ENCODE data around the gene WDR11.

The WDR11 gene

DNA sequence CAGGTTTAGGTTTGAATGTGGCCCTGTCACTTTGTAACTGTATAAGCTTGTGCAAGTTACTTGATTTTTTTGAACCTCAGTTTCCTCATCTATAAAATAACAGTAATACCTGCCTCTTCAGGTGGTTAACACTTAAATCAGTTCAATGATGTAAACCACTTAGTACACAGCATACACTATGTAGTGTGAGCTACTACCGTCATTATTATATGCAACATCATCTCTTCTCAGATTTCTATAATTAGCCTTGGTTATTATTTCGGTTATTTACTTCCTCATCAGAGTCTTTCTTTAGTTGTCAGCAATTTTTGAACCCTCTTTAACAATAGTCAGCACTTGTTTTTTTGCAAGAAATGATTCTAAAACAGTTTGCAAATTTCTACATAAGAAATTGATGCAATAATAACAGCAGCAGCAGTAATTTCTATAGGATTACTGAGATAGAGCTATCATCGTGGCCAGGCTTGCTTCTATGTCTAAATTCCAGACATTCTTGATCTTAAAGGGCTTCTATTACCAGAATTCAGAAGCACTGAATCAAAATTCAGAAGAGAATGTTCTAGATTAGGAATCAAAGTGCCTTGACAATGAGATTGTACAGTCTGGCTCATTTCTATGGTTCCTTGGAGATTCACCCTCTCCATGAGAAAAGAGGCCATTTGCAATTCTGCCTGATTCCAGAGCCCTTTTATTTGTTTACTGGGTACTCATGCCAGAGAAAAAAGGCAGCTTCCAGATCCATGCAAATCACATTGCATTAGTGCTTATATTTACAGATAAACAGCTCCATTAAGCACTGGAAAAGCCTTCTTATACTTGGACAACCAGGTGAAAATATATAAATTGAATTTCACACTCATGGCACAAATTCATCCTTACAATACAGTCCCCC lies 25.0 kb upstream of the WDR11 start:
- no peak for ATAC-seq (replicated peaks; ENCODE audit: extremely low read depth, poor library complexity, severe bottlenecking)
- H3K9me3 Mint-ChIP-seq = no peaks in the 10 kb centered on the region
- DNase-seq (ENCODE audit: low spot score in 2 of 2) = no peak
- H3K4me1 Mint-ChIP-seq = peaks cover 5% of the 10 kb centered on the region
- no peak overlapping the region for H3K27ac Mint-ChIP-seq (ENCODE audit: low read depth)
- no peaks in the 10 kb centered on the region for H3K36me3 Mint-ChIP-seq (ENCODE audit: insufficient read depth)
- peaks cover 57% of the 10 kb centered on the region for H3K27me3 Mint-ChIP-seq
- H3K4me3 Mint-ChIP-seq = no peak overlapping the region

DNA sequence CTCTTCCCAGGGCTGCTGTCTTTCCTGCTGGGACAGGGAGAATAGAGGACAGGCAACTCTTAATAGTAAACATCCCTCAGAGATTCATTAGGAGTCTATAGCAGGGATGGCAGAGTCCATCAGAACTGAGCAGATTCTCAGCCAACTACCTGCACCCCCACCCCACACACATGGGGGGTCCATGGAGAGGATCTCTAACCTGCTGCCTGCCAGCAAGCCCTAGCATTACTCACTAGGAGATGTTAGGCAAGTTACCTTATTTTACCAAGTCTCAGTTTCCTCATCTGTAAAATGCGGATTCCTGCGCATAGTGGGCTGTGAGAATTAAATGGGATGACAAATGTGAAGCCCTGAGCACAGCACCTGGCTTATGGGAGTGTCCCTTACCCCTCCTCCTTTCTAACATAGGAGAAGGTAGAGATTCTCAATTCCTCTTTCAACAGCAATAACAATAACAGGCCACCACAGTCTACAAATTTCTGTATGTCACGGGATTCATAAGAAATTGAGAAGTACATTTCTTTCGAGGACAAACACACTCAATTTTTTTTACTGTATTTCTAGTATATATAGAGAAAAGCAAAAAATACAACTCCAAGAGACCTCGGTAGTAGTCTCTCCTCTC lies 23.8 kb upstream of the WDR11 start:
- H3K4me1 Mint-ChIP-seq = peaks cover 5% of the 10 kb centered on the region
- H3K36me3 Mint-ChIP-seq (ENCODE audit: insufficient read depth) = no peaks in the 10 kb centered on the region
- no peaks in the 10 kb centered on the region for H3K9me3 Mint-ChIP-seq
- H3K27me3 Mint-ChIP-seq = peaks cover 56% of the 10 kb centered on the region
- no peak for DNase-seq (ENCODE audit: low spot score in 2 of 2)
- H3K4me3 Mint-ChIP-seq = no peak overlapping the region
- ATAC-seq (replicated peaks; ENCODE audit: extremely low read depth, poor library complexity, severe bottlenecking) = no peak
- H3K27ac Mint-ChIP-seq (ENCODE audit: low read depth) = no peak overlapping the region

DNA sequence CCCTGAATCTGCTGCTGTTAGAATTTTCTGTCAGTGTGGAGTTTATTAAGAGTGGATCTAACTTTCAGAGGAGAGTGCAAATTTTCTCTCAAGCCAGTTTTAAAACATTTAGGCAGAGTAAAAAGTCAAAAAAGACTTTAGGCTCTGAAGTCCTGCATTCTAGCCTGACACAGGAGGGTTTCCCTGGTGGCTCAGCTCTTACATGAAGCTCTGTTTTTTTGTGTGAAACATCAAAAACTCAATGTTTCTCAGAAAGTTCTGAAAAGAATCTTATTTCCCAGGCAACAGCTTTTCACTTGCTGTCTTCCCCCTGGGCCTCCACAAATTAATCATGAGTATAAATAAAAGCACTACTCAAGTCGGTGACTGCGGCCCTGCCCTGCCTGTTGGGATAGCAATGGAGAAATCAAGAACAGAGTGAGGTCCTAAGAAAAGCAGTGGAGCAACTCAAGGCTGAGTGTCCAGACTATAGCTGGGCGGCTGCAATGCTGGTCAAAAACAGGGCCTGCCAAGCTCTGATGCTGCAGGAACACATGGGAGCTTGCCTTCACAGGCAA lies 22.3 kb upstream of the WDR11 start:
- DNase-seq (ENCODE audit: low spot score in 2 of 2) (no peak), ATAC-seq (replicated peaks; ENCODE audit: extremely low read depth, poor library complexity, severe bottlenecking) (no peak)
- no peak overlapping the region for H3K4me3 Mint-ChIP-seq
- peaks cover 5% of the 10 kb centered on the region for H3K4me1 Mint-ChIP-seq
- H3K27ac Mint-ChIP-seq (ENCODE audit: low read depth) = no peak overlapping the region
- H3K36me3 Mint-ChIP-seq (ENCODE audit: insufficient read depth) = no peaks in the 10 kb centered on the region
- H3K9me3 Mint-ChIP-seq = no peaks in the 10 kb centered on the region
- H3K27me3 Mint-ChIP-seq = peaks cover 50% of the 10 kb centered on the region

DNA sequence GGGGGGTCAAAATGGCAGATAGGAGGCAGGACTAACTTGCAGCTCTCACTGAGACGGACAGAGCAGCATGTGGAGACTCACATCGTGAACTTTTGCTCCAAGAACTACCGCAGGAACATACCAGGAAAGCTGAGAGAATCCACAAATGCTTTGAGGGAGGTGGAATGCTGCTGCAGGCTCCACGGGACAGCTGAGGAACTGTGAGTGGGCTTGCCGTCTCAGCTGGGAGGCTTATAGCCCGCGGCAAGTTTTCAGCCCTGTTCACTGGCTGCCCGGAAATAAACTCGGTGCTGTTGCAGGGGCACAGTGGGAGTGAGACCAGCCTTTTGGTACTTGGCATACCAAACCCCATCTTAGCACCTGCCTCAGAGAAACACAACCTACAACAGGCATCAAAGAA lies 19.1 kb upstream of the WDR11 start:
- Mint-ChIP-seq H3K36me3 (ENCODE audit: insufficient read depth) (no peaks in the 10 kb centered on the region), H3K4me1 (no peaks in the 10 kb centered on the region), H3K9me3 (no peaks in the 10 kb centered on the region), H3K4me3 (no peak overlapping the region), H3K27me3 (peaks cover 36% of the 10 kb centered on the region), H3K27ac (ENCODE audit: low read depth) (no peak overlapping the region)
- no peak for ATAC-seq (replicated peaks; ENCODE audit: extremely low read depth, poor library complexity, severe bottlenecking)
- no peak for DNase-seq (ENCODE audit: low spot score in 2 of 2)

DNA sequence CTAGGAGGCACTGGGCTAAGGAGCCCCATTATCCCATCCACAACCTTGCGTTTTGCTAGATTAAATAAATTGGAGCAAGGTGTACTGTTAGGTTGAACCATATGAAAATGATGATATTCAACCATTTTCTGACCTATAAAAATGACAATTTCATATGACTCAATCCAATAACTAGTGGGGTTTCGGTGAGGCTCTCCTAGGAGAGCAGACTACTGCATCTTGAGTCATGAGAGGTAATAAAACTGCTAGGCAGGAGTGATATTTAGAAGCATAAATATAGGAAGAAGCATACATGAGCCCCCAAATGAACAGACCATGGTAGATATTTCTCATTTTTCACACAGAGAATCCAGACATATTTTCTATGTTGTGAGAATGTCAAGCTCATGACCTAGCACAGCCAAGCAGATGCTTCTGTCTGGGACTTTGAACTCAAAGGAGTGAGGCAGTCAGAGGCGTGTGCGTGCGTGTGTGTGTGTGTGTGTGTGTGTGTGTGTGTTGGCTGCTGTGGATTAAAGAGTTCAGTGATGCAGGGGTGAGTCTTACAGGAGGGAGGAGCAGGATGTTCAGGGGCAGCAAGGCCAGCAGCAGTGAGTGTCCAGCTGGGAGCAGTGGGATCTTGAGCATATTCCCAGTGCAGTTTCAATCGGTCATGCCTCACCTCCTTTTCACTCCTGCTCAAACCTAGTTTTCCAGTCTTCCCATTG lies 17.8 kb upstream of the WDR11 start:
- Mint-ChIP-seq H3K27me3 (peaks cover 36% of the 10 kb centered on the region), H3K36me3 (ENCODE audit: insufficient read depth) (no peaks in the 10 kb centered on the region), H3K4me3 (no peak overlapping the region), H3K9me3 (no peaks in the 10 kb centered on the region), H3K4me1 (no peaks in the 10 kb centered on the region), H3K27ac (ENCODE audit: low read depth) (no peak overlapping the region)
- DNase-seq (ENCODE audit: low spot score in 2 of 2) (no peak), ATAC-seq (replicated peaks; ENCODE audit: extremely low read depth, poor library complexity, severe bottlenecking) (no peak)

DNA sequence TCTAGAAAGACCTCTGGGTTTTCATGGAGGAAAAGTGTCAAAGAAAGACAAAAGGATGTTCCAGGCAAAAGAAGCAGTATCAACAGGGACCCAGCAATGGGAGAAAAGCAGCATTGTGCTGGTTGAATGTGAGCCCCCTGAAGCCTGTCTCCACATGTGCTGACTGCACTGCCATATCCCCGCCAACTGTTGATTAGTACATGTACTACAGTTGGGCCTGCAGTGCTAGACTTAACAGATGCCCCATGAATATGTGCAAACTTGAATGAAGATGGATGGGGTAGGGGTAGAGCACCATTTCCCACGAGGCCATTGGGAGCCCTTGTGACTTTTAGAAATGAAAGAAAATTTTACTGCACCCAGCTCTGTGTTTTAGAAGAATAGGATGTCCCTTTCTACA lies 15.6 kb upstream of the WDR11 start:
- no peaks in the 10 kb centered on the region for H3K36me3 Mint-ChIP-seq (ENCODE audit: insufficient read depth)
- peaks cover 24% of the 10 kb centered on the region for H3K27me3 Mint-ChIP-seq
- no peaks in the 10 kb centered on the region for H3K4me1 Mint-ChIP-seq
- DNase-seq (ENCODE audit: low spot score in 2 of 2) (no peak), ATAC-seq (replicated peaks; ENCODE audit: extremely low read depth, poor library complexity, severe bottlenecking) (no peak)
- no peak overlapping the region for H3K27ac Mint-ChIP-seq (ENCODE audit: low read depth)
- H3K9me3 Mint-ChIP-seq = no peaks in the 10 kb centered on the region
- H3K4me3 Mint-ChIP-seq = no peak overlapping the region

DNA sequence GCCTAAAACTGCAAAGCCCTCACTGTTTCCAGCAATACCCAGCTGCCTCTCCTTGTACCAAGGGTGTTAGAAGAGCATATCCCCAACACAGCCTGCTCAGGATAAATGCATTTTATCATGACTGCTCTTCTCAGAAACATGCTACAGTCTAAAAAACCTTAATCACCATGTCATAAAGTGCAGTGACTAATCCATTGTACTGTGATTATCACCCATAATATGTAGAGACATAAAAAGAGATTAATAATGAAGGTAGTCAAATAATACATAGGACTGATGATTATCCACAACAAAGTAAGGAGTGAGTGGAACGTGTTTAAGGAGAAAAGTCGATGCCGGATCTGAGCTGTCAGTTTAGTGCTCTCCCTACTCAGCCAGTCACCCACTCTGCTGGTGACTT lies 12.2 kb upstream of the WDR11 start:
- Mint-ChIP-seq H3K27ac (ENCODE audit: low read depth) (no peak overlapping the region), H3K4me1 (no peaks in the 10 kb centered on the region), H3K9me3 (no peaks in the 10 kb centered on the region), H3K36me3 (ENCODE audit: insufficient read depth) (no peaks in the 10 kb centered on the region), H3K27me3 (no peaks in the 10 kb centered on the region), H3K4me3 (no peak overlapping the region)
- ATAC-seq (replicated peaks; ENCODE audit: extremely low read depth, poor library complexity, severe bottlenecking) = no peak
- no peak for DNase-seq (ENCODE audit: low spot score in 2 of 2)

DNA sequence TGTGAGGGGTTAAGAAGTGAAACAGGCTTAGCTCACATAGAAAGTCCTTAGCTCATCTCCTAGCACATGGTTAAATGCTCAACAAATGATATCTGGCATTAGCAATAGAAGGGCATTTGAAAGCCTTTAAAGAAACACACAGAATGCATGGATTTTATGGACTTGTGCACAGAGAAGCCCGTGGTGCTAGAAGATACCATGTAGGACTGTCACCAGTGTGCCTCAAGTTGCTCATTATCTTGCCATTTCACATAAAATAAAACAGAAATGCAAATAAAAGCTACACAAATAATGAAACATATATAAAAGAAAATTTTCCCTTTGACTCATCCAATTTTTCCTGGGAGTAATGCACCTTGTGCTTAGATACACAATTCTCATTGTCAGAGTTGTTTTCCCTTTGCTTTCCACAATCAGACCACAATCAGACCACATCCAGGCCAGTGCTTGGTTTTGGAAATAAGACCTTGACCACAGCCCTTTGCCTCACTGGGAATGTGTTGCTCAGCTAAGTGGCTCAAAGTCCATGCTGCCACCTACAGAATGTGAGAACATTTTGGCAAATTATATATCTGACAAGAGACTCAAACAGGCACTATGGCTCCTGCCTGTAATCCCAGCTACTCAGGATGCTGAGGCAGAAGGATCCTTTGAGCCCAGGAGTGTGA lies 9.5 kb upstream of the WDR11 start:
- Mint-ChIP-seq H3K27me3 (peaks cover 13% of the 10 kb centered on the region), H3K4me3 (no peak overlapping the region), H3K36me3 (ENCODE audit: insufficient read depth) (no peaks in the 10 kb centered on the region), H3K27ac (ENCODE audit: low read depth) (no peak overlapping the region), H3K4me1 (no peaks in the 10 kb centered on the region), H3K9me3 (no peaks in the 10 kb centered on the region)
- no peak for DNase-seq (ENCODE audit: low spot score in 2 of 2)
- no peak for ATAC-seq (replicated peaks; ENCODE audit: extremely low read depth, poor library complexity, severe bottlenecking)

DNA sequence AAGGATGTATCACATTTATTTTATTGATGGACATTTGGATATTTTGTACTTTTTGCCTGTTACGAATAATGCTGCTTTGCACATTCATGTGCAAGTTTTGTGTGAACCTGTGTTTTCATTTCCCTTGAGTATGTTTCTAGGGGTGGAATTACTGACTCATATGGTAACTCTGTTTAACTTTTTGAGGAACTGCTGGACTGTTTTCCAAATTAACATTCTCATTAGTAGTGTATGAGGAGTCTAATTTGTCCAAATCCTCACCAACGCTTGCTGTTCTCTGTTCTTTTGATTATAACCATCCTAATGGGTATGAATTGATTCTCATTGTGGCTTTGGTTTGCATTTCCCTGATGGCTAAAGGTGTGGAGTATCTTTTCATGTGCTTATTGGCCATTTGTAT lies 3.2 kb downstream of the WDR11 start:
- H3K9me3 Mint-ChIP-seq = no peaks in the 10 kb centered on the region
- ATAC-seq (replicated peaks; ENCODE audit: extremely low read depth, poor library complexity, severe bottlenecking) = no peak
- H3K4me3 Mint-ChIP-seq = no peak overlapping the region
- H3K27me3 Mint-ChIP-seq = no peaks in the 10 kb centered on the region
- H3K36me3 Mint-ChIP-seq (ENCODE audit: insufficient read depth) = peaks cover 26% of the 10 kb centered on the region
- peaks cover 38% of the 10 kb centered on the region for H3K4me1 Mint-ChIP-seq
- DNase-seq (ENCODE audit: low spot score in 2 of 2) = no peak
- H3K27ac Mint-ChIP-seq (ENCODE audit: low read depth) = no peak overlapping the region

DNA sequence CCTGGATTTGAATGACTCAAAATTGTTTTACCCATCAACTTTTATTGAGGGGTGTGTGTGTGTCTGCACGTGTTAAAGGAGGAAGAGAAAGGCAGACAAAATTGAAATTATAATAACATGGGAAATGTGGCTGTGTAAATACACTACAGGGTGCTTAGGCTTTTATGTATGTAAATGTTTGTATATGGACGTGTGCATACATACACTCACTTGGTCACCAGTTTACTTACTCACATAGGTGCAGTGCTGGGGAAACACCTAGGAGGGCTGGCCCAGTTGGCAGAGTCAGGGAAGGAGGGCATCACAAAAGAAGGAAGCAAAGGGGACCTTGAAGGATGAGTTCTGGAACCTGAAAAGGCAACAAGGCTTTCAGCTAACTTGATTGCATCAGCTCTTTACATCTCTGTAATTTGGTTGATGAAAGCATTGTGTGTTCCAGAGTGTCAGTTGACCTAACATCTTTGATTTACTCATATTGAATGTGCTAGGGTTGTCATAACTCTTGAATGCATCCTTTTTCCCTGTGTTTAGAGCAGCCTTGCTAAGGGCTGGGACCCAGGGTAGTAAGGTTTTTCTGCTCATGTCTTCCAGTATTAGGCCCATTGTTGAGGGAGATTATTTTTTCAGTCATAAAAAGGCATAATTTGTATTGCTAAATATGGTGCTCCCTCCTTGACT lies 10.2 kb downstream of the WDR11 start:
- Mint-ChIP-seq H3K36me3 (ENCODE audit: insufficient read depth) (peaks cover 43% of the 10 kb centered on the region), H3K9me3 (no peaks in the 10 kb centered on the region), H3K4me3 (no peak overlapping the region), H3K4me1 (peaks cover 7% of the 10 kb centered on the region), H3K27ac (ENCODE audit: low read depth) (peak overlapping the region; percentile 9), H3K27me3 (no peaks in the 10 kb centered on the region)
- no peak for DNase-seq (ENCODE audit: low spot score in 2 of 2)
- no peak for ATAC-seq (replicated peaks; ENCODE audit: extremely low read depth, poor library complexity, severe bottlenecking)

DNA sequence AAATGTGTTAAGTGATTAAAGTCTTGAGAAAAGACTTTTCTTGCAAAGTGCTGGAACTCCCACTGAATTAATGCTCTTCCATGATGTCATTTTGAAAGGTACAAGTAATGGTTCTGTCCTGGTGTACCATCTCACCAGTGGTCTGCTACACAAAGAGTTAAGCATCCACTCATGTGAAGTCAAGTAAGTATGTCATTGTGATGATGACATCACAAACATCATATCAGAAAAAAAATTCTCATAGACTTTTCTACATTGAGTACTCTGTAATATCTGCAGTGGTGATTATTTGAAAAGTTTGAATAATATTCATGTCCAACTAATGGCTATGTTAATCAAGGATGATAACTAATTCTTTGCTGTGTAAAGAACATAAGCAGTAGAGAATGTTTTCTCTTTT lies 22.6 kb downstream of the WDR11 start:
- no peak overlapping the region for H3K4me3 Mint-ChIP-seq
- peaks cover 33% of the 10 kb centered on the region for H3K36me3 Mint-ChIP-seq (ENCODE audit: insufficient read depth)
- ATAC-seq (replicated peaks; ENCODE audit: extremely low read depth, poor library complexity, severe bottlenecking) (no peak), DNase-seq (ENCODE audit: low spot score in 2 of 2) (no peak)
- no peaks in the 10 kb centered on the region for H3K4me1 Mint-ChIP-seq
- no peaks in the 10 kb centered on the region for H3K27me3 Mint-ChIP-seq
- H3K9me3 Mint-ChIP-seq = no peaks in the 10 kb centered on the region
- no peak overlapping the region for H3K27ac Mint-ChIP-seq (ENCODE audit: low read depth)

DNA sequence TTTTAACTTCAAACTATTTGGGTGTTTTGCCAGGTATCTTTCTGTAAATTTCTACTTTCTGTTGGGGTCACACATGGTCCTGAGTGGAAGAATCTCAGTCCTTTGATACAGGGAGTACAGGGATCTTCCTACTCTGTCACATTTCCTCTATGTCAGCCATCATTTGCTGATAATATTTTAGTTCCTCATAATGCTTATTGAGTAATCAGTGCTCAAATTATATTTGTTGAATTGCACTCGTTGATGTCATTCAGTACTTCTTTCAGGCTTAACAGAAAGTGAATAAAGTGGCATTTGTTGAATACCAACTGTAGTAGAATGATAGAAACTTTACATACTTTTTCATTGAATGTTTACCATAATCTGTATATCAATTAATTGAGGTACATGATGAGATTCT lies 31.9 kb downstream of the WDR11 start:
- Mint-ChIP-seq H3K27me3 (no peaks in the 10 kb centered on the region), H3K4me3 (no peak overlapping the region), H3K36me3 (ENCODE audit: insufficient read depth) (peaks cover 32% of the 10 kb centered on the region), H3K4me1 (no peaks in the 10 kb centered on the region), H3K9me3 (no peaks in the 10 kb centered on the region), H3K27ac (ENCODE audit: low read depth) (no peak overlapping the region)
- ATAC-seq (replicated peaks; ENCODE audit: extremely low read depth, poor library complexity, severe bottlenecking) (no peak), DNase-seq (ENCODE audit: low spot score in 2 of 2) (no peak)
